HG02981 (cell line): ENCODE data around the gene NLRP11.
"Not testable (repeated sequence)": the region's sequence is repeated elsewhere in the genome, so short reads cannot be mapped to it uniquely, and the experiment has no call there.

ENCODE experiments used
- ATAC-seq: cut with Tn5 transposase; IDR thresholded peaks from one replicate; pipeline ENCODE4 v1.9.1; 2021; ENCODE audit warnings: mild to moderate bottlenecking, moderate library complexity; ENCODE audit not compliant: unreplicated experiment

NLRP11 gene

DNA sequence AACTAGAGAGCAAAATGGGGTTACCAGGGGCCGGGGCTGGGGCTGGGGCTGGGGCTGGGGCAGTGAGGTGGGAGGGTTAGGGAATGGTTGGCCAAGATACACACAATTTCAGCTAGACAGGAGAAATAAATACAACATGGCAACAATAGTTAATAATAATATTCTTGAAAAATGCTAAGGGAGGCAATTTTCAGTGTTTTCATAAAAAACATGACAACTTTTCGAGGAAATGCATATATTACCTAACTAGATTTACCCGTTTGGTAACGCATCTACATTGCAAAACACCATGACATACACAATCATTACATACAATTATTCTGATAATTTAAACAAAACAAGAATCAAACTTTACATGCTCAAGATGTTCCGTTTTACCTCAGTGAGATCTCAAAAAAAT is 50.7 kb downstream of the NLRP11 start:
- ATAC-seq: no peak

DNA sequence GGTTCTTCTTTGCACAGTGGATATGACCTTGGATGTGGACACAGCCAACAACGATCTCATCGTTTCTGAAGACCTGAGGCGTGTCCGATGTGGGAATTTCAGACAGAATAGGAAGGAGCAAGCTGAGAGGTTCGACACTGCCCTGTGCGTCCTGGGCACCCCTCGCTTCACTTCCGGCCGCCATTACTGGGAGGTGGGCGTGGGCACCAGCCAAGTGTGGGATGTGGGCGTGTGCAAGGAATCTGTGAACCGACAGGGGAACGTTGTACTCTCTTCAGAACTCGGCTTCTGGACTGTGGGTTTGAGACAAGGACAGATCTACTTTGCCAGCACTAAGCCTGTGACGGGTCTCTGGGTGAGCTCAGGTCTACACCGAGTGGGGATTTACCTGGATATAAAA is 53.5 kb downstream of the NLRP11 start:
- ATAC-seq: no peak

DNA sequence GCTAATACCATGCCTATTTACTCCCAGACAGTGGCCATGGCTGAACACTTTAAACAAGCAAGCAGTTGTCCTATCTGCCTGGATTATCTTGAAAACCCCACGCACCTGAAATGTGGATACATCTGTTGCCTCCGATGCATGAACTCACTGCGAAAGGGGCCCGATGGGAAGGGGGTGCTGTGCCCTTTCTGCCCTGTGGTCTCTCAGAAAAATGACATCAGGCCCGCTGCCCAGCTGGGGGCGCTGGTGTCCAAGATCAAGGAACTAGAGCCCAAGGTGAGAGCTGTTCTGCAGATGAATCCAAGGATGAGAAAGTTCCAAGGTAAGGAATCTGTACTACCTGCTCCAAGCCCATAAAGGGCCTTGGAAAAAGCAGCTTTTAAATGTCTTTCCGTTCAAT is 54.3 kb downstream of the NLRP11 start:
- no peak for ATAC-seq

DNA sequence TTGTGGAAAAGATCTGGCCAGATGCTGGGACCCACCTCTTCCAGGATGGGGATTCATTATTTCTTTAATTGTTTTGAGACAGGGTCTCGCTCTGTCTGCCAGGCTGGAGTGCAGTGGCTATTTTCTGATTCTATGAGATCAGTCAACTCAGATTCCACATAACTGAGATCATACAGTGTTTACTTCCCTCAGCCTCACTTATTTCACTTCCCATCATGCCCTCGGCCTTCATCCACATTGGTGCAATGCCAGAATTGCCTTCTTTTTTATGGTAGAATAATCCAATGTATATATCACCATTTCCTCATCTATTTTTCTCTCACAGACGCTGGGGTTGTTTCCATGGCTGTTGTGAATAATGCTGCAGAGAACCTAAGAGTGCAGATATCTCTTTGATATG is 62.2 kb downstream of the NLRP11 start:
- ATAC-seq: not testable (repeated sequence)

DNA sequence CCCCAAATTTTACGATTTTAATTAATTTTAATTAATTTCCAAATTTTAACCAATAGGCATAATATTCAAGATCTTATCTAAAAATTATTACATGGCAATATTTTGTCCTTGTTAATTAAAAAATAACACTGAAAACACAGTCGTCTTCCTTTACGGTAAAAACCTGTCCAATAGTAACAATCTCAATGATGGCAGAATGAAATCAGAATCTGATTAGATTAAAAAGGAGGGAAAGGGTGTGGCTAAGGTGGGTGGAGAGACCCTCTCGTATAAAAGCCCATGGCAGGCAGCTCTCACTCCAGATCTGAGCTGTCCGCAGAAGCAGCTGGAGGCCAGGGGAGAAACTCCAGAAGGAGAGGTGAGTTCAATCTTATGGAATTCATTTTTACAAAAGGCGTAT is 63.0 kb downstream of the NLRP11 start, which contains the start of gene RFPL4AL1:
TSS of gene RFPL4AL1 (plus strand) at position 301 of the 400 bp plus-strand sequence. CDS start 2,687 bp downstream, outside the sequence.
- ATAC-seq: not testable (repeated sequence)

DNA sequence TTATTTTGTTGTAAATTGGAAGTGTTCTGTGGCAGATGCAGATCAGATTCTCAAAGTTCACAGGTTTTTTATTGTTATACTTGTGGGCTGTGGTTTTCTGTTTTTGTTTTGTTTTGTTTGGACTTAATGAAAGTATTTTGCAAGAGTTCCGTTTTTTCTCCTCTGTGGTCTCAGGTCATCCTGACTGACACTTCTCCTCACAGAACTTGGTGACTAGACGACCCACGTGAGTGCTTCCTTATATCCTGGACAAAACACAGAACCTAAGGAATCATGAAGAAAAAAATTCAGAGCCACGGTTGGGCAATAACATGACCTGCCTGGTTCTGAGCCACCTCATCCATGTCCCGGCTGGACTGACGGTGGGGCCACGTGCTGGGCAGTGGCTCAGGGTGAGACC is 65.3 kb downstream of the NLRP11 start:
- no peak for ATAC-seq

DNA sequence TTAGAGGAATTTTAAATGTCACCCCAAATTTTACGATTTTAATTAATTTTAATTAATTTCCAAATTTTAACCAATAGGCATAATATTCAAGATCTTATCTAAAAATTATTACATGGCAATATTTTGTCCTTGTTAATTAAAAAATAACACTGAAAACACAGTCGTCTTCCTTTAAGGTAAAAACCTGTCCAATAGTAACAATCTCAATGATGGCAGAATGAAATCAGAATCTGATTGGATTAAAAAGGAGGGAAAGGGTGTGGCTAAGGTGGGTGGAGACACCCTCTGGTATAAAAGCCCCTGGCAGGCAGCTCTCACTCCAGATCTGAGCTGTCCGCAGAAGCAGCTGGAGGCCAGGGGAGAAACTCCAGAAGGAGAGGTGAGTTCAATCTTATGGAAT is 73.0 kb downstream of the NLRP11 start, which contains the start of gene RFPL4A:
TSS of gene RFPL4A (plus strand) at position 301 of the 400 bp plus-strand sequence. CDS start 2,704 bp downstream, outside the sequence.
- ATAC-seq: not testable (repeated sequence)

DNA sequence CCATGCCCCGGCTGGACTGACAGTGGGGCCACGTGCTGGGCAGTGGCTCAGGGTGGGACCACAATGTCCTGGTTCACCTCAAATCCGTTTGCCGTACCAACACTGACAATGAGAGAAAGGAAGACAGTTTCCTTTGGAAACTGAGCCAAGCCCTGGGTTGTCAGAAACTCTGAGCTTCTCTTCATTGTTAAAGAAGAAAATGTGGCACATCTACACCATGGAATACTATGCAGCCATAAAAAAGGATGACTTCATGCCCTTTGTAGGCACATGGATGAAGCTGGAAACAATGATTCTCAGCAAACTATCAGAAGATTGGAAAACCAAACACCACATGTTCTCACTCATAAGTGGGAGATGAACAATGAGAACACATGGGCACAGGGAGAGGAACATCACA is 75.0 kb downstream of the NLRP11 start:
- not testable (repeated sequence) for ATAC-seq

DNA sequence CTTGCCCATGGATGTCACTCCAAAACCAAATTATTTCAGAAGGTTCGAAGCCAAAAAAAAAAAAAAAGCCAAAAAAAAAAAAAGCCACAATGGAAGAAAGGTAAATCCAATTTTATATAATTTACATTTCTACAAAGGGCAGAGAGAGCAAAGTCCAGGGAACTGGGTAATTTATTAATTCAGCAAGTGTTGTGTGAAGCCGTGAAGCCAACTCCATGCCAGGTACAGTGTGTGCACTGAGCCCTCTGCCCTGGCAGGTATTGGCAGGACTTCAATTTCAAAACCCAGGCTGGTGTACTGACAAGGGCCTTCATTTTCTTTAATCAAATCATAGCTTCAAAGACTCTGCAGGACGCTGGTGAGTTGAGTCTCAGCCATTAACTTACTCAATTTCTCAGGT is 78.4 kb downstream of the NLRP11 start:
- no peak for ATAC-seq

DNA sequence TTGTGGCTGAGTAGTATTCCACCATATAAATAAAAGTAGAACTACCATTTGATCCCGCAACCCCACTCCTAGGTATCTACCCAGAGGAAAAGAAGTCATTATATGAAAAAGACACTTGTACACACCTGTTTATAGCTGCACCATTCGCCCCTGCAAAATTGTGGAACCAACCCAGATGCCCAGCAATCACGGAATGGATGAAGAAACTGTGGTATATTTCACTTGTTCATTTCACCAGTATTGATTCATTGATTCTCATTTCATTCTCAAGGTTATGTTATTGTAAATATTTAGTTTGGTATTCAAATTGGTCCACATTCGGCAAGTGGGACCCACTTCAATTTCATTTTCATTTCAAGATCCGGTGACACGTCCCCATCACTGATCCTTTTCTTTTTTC is 81.1 kb downstream of the NLRP11 start:
- ATAC-seq: no peak

DNA sequence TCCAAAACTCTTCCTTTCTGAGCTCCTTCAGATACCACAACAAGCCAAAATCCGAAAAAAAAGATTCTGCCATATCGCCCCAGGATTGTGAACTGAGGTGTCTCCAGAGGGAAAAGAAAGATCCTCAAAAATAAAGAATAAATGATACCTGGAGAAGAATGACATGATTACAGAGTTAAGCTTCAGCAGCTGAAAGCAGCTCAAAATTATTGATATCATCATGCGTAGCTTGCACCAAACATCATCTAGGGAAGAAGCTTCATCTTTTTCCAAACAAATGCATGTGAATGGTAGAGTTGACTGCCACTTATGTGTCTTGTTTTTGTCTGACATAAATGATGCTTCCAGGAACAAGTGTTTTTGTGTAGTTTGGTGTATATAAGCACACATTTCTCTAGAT is 93.5 kb downstream of the NLRP11 start, which contains the start of gene NLRP9:
TSS of gene NLRP9 (minus strand) at position 101 of the 400 bp plus-strand sequence. CDS start at position 73, 28 bp downstream.
- ATAC-seq: no peak
